Thyroid gland (tissue), 4 donors: ENCODE results near the gene SCYL3. TPM values are rescaled to one million over a fixed set of nuclear protein-coding genes. Genes with fewer than 3 reads are reported as not detected.

Experiments
- DNase-seq, 2 donors: peaks; one replicate each; pipeline ENCODE4 v3.0.0-alpha.2; 2019
- H3K27ac ChIP-seq, 3 donors: fragments of 200-600 bp; sonication (generic); 1 replicate in 2 of 3; 2 replicates in 1 of 3; pipeline ENCODE4 v1.5.1; 2016 to 2019; ENCODE audit warnings: mild to moderate bottlenecking in 1 of 3, moderate library complexity in 1 of 3
- H3K27me3 ChIP-seq: fragments of 200-600 bp; sonication (generic); one replicate; pipeline ENCODE4 v1.5.1; 2019
- H3K36me3 ChIP-seq, 2 donors: fragments of 200-600 bp; sonication (generic); one replicate each; pipeline ENCODE4 v1.5.1; 2016 to 2019
- H3K4me1 ChIP-seq, 2 donors: fragments of 200-600 bp; sonication (generic); one replicate each; pipeline ENCODE4 v1.5.1; 2017 to 2019
- H3K4me3 ChIP-seq, 3 donors: fragments of 200-600 bp; sonication (generic); replicated peaks in 1 of 3; 1 replicate in 2 of 3; 2 replicates in 1 of 3; pipeline ENCODE4 v1.5.1; 2016; ENCODE audit warnings: mild to moderate bottlenecking in 1 of 3
- H3K9me3 ChIP-seq: fragments of 200-600 bp; sonication (generic); one replicate; pipeline ENCODE4 v1.5.1; 2017
- POLR2A ChIP-seq, 2 donors: fragments of 450-650 bp; IDR thresholded peaks; one replicate each; pipeline ENCODE4 v1.6.1; 2017; ENCODE audit warnings: antibody characterized with exemption in 2 of 2, mild to moderate bottlenecking in 2 of 2, moderate library complexity in 1 of 2
- WGBS, 2 donors: methylation state at CpG; one replicate each; pipeline ENCODE4 v1.1.5; 2017; 5-methylcytosine and 5-hydroxymethylcytosine counted together
- intact Hi-C: fragments of 100-400 bp; cut with DNase I; formaldehyde crosslinking; loops from one replicate; pipeline ENCODE4 v1.15.1; 2023
- total RNA-seq, 4 donors: library from RNA; depleted of rRNA; stranded (reverse); fragments of >200 nt; gene quantifications; one replicate each; pipeline ENCODE4 v1.2.3, GENCODE V29; 2016
- TF ChIP-seq, protein P1 (sequence below), 6 experiments: fragments of 200-600 bp in 3 of 6; fragments of 450-650 bp in 3 of 6; sonication (generic) in 3 of 6; IDR thresholded peaks; one replicate each; pipeline ENCODE4 v1.5.1; 2016 to 2019; ENCODE audit warnings: antibody characterized with exemption in 6 of 6, mild to moderate bottlenecking in 2 of 6, inconsistent platforms in 1 of 6, moderate library complexity in 1 of 6

Gene SCYL3
- total RNA-seq, 4 donors from 2014 or later: 12.9 to 18.3 (median 16.3) TPM

DNA sequence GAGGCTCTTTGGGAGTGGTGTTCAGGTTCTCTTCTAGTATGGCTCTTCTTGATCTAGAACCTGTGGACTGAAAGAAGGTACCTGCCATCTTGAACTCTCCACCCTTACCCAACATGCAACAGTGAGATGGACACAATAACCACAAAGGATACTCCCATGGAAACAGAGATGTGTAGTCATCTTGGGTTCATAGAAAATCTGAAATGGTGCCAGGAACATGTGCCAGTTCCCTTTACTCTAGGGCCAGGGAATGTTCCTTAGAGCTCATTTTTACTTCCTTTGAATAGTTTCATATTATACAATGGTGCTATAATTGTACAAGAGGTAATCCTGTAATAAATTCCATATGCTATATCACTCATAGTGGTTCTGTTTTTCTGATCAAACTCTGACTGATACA is 13.2 kb upstream of the SCYL3 start:
- TF ChIP-seq POLR2A (IDR thresholded peaks at IDR 0.05): no peak
- TF ChIP-seq, protein P1, sequence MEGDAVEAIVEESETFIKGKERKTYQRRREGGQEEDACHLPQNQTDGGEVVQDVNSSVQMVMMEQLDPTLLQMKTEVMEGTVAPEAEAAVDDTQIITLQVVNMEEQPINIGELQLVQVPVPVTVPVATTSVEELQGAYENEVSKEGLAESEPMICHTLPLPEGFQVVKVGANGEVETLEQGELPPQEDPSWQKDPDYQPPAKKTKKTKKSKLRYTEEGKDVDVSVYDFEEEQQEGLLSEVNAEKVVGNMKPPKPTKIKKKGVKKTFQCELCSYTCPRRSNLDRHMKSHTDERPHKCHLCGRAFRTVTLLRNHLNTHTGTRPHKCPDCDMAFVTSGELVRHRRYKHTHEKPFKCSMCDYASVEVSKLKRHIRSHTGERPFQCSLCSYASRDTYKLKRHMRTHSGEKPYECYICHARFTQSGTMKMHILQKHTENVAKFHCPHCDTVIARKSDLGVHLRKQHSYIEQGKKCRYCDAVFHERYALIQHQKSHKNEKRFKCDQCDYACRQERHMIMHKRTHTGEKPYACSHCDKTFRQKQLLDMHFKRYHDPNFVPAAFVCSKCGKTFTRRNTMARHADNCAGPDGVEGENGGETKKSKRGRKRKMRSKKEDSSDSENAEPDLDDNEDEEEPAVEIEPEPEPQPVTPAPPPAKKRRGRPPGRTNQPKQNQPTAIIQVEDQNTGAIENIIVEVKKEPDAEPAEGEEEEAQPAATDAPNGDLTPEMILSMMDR (IDR thresholded peaks at IDR 0.05): no peak
- H3K9me3 ChIP-seq: no peaks in the 10 kb centered on the region
- no peak overlapping the region for H3K4me3 ChIP-seq
- no peaks in the 10 kb centered on the region for H3K4me1 ChIP-seq
- no peak for DNase-seq
- intact Hi-C loops: no loop called here
- no peaks in the 10 kb centered on the region for H3K36me3 ChIP-seq
- H3K27me3 ChIP-seq: no peaks in the 10 kb centered on the region
- no peak overlapping the region for H3K27ac ChIP-seq

DNA sequence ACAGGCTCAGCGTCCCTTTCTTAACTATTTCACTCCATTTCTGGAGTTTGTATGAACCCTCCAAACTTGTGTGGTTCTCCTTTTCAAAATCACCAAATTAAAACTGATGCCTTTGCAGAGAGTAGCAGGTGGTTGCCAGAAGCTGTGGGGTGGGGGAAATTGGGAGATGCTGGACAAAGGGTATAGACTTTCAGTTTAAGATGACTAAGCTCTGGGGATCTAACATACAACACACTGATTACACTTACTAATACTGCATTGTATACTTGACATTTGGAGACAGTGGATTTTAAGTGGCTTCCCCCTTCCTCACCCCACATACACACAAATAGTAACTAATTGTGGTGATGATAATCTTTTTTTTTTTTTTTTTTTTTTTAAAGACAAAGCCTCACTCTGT is 11.1 kb upstream of the SCYL3 start:
- no peak overlapping the region for H3K27ac ChIP-seq
- intact Hi-C loops: no loop called here
- H3K4me1 ChIP-seq: no peaks in the 10 kb centered on the region
- no peak overlapping the region for H3K4me3 ChIP-seq
- H3K36me3 ChIP-seq: no peaks in the 10 kb centered on the region
- no peak for DNase-seq
- TF ChIP-seq, protein P1 (IDR thresholded peaks at IDR 0.05): no peak
- no peaks in the 10 kb centered on the region for H3K9me3 ChIP-seq
- 90 to 92% methylated on average over 1 of the region's 1 CpG for WGBS, 2 donors
- no peaks in the 10 kb centered on the region for H3K27me3 ChIP-seq

DNA sequence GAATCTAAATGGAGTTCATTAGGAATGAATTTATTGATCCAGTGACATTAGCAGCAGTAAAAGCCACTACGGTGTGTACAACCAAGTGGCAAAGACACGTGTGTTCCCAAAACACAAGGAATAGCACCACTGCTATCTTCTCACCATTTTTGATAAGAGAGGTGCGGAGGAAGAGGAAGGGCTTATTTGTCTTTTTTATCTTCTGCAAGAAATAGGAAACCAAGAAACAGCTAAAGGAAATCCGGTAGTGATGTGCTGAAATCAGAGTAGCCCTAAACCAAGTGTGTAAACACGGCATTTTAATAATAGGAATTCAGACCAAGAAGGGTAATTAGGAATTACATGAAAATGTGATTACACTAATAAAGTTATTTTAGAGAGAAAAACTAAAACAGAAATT is 9.1 kb upstream of the SCYL3 start:
- intact Hi-C loops: no loop called here

DNA sequence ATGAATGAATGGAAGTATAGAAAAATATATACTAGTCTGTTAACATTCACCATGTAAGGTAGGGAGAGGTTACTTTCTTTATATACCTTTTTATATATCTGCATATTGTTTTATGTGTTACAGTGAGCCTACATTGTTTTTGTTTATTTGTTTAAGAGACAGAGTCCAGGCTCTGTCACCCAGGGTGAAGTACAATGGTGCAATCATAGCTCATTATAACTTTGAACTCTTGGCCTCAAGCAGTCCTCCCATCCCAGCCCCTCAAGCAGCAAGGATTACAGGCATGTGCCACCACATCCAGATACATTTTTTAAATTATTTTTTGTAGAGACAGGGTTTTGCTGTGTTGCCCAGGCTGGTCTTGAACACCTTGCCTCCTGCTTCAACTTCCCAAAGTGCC is 7.4 kb upstream of the SCYL3 start:
- no peak for DNase-seq
- Histone ChIP-seq H3K9me3 (no peaks in the 10 kb centered on the region), H3K27me3 (no peaks in the 10 kb centered on the region), H3K36me3 (no peaks in the 10 kb centered on the region), H3K27ac (no peak overlapping the region), H3K4me3 (no peak overlapping the region), H3K4me1 (no peaks in the 10 kb centered on the region)
- intact Hi-C loops: no loop called here
- TF ChIP-seq POLR2A (IDR thresholded peaks at IDR 0.05): no peak
- TF ChIP-seq, protein P1 (IDR thresholded peaks at IDR 0.05): no peak

More for the DNA sequence above, 9.1 kb upstream of the SCYL3 start:
- Histone ChIP-seq H3K4me1 (no peaks in the 10 kb centered on the region), H3K36me3 (no peaks in the 10 kb centered on the region), H3K27me3 (no peaks in the 10 kb centered on the region), H3K4me3 (no peak overlapping the region), H3K9me3 (no peaks in the 10 kb centered on the region), H3K27ac (no peak overlapping the region)
- no peak for DNase-seq
- 69 to 72% methylated on average over 5 of the region's 5 CpGs for WGBS, 2 donors
- no peak for TF ChIP-seq POLR2A (IDR thresholded peaks at IDR 0.05)
- TF ChIP-seq, protein P1 (IDR thresholded peaks at IDR 0.05): no peak

DNA sequence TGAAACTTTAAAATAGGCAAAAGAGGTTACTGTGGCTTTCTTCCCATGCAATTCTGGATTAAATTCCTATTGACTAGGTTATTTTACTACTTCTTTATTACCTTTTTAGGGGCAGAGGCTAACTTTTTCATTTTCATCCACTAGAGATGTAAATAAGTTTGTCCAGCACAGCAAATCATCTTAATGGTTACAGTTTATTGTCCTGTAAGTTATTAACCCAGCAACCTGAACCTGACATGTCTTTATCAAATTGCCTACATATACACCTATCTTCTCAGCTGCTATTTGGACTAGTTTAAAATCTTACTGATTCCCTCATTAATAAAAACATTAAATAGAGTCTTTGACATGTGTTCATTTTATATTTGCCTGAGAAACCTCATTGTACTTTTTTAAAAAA is 6.9 kb upstream of the SCYL3 start:
- no peaks in the 10 kb centered on the region for H3K36me3 ChIP-seq
- H3K4me1 ChIP-seq: no peaks in the 10 kb centered on the region
- no peak overlapping the region for H3K27ac ChIP-seq
- H3K27me3 ChIP-seq: no peaks in the 10 kb centered on the region
- no peak for DNase-seq
- intact Hi-C loops: no loop called here
- no peaks in the 10 kb centered on the region for H3K9me3 ChIP-seq
- TF ChIP-seq POLR2A (IDR thresholded peaks at IDR 0.05): no peak
- TF ChIP-seq, protein P1 (IDR thresholded peaks at IDR 0.05): no peak
- H3K4me3 ChIP-seq: no peak overlapping the region
